ENCODE measurements around the gene TRAPPC14.
"Not testable (repeated sequence)": the region's sequence is repeated elsewhere in the genome, so short reads cannot be mapped to it uniquely, and the experiment has no call there.

Gene TRAPPC14

DNA sequence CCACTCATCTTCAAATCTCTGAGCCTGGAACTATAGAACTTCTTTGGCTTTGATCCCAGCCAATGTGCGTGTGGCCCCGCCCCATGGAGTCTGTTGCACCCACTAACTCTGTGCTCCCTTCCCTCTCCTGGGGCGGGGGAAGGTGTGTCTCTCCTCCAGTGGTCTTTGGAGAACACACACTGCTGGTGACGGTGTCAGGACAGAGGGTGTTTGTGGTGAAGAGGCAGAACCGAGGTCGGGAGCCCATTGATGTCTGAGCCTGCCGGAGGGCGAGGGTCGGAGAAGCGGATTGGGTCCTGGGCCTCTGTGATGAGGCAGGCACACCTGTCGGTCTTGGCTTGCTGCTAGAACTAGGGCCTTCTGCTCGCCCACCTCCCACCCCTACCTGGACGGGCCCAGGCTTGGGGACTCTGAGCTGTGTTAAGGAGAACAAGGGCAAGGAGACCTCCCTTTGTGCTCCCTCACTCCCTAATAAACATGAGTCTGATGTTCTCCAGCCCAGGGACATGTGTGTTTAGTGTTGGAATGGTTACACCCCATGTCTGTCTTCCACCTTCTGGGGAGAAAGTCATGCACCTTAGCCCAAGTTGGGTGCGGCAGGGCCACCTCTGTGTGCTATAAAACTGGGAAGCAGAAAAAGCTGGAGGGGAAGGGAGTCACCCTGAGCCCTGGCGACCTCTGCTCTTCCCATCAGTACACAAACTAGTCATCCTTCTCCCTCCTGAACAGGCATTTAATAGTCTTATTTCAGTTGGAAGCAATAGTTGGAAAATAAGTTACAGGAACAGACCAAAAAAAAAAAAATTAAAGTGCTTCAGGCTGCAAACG, 4.6 kb downstream of the TRAPPC14 start:
- DNase-seq (ENCODE audit: low spot score) = no peak

DNA sequence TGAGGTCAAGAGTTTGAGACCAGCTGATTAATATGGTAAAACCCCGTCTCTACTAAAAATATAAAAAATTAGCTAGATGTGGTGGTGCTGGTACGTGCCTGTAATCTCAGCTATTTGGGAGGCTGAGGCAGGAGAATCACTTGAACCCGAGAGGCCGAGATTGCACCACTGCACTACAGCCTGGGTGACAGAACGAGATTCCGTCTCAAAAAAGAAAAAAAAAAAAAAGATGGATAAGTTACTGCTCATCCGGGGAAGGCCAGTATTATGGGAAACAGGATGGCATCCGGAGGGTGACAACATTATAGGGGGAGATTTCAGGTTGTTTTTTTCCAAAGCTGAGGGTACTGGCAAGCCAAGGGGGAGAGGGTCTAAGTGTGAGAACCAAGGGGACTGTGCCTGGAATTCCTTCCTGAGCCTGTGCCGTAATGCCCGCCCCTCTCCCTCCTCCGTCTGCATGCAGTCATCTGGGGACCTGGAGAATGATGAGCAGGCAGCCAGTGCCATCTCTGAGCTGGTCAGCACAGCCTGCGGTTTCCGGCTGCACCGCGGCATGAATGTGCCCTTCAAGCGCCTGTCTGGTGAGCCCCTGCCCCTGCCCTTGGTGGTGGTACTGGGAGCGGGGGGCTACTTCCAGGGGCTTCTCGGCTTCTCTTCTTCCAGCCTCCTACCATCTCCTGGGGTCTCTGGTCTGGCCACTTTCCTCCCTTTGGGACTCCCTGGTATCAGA, 5.4 kb downstream of the TRAPPC14 start:
- DNase-seq (ENCODE audit: low spot score) = no peak

DNA sequence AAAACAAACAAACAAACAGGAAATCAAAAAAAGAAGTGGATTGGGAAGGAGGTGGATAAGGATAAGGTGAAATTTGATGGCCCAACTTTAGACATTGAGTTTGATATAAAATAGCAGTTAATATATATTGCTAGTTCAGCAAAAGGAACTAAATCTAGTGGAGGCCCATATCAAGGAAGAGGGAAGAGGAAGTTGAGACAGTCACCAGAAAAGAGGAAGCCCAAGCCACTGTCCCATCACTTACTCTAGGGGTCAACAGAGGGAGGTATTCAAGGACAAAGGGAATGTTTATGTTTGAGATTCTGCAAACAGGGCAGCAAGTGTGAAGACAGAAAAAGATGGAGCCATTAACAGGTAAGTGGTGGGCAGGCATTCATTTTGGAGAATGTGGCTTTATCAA, 6.1 kb downstream of the TRAPPC14 start:
- no peak for DNase-seq (ENCODE audit: low spot score)

DNA sequence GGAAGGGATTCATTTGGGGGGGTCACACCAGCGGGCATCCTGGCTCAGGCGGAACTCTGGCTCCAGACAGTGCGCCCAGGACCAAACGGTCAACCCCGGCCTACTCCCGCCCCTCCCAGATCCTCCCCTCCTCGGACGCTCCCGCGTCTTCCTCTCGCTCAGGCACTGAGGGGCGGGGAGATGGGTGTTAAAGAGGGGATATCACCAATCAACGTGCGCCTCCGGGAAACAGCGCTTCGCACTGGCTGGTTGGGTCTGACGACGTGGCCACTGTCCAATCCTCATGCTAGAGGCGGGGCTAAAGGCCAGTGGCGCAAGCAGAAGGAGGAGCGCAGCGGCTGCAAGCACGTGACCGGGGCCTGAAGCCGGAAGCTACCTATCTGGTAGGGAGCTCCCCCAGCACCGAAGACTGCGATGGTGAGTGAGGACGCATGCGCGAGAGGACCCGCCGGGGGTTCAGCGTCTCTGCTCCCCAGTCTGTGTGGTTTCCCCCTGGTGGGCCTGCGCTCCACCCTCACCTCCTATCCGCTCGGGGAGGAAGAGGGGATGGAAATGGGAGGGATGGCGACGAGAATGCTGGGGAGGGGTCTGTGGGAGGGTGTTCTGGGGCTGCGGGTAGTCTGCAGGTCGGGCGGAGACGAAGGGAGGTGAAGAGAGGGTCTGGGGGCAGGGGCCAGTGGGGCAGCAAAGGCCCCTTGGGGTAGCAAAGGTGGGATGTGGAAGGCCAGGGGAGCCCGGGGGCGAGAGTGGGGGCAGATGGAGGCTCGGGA, 9.8 kb downstream of the TRAPPC14 start, which contains the start of gene LAMTOR4:
TSS of gene LAMTOR4 (plus strand) at position 360 of the 770 bp plus-strand sequence. CDS start at position 415, 55 bp downstream.
- DNase-seq (ENCODE audit: low spot score) = peak; percentile 100

DNA sequence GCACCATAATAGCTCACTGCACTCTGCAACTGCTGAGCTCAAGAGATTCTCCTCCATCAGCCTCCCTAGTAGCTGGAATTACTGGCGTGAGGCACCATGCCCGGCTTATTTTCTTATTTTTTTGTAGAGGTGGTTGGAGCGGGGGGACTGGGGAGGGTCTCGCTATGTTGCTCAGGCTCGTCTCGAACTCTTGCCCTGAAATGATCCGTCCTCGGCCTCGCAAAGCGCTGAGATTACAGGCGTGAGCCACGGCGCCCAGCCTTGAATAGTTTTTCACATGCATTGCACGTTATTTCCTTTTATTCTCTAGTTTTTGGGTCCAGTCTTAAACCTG, 10.3 kb downstream of the TRAPPC14 start:
- no peak for DNase-seq (ENCODE audit: low spot score)

DNA sequence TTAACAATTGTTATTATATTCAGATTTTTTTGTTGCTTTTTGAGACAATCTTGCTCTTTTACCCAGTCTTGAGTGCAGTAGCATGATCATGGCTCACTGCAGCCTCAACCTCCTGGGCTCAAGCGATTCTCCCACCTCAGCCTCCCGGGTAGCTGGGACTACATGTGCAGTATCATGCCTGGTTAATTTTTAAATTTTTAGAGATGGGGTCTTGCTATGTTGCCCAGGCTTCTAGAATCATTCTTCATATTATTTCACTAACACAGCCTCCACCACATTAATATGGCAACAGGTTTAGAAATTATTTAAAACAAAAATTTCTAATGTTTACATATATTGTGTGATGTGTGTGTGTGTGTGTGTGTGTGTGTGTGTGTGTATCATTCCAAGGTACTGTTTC, 11.2 kb downstream of the TRAPPC14 start:
- no peak for DNase-seq (ENCODE audit: low spot score)

DNA sequence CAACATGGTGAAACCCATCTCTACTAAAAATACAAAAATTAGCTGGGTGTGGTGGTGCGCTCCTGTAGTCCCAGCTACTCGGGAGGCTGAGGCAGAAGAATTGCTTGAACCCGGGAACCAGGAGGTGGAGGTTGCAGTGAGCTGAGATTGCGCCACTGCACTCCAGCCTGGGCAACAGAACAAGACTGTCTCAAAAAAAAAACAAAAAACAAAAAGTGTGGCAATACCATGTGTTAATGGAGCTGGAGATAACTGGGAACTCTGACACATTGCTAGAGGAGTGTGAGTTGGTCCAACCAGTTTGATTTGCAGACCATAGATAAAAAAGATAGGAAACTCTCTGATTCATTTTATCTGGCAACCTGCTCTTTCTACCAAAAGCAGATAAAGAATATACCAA, 12.2 kb downstream of the TRAPPC14 start:
- DNase-seq (ENCODE audit: low spot score) = not testable (repeated sequence)

DNA sequence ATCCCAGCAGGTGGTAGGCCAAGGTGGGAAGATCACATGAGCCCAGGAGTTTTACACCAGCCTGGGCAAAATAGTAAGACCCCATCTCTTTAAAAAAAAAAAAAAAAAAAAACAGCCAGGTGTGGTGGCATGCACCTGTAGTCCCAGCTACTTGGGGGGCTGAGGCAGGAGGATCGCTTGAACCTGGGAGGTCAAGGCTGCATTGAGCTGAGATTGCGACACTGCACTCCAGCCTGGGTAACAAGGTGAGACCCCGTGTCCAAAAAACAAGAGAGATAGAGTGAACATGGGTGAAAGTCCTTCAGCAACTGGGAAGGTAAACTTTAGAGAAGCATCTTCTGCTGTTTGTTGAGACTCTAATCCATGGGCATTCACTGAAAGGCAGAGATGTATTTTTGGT, 16.1 kb downstream of the TRAPPC14 start:
- no peak for DNase-seq (ENCODE audit: low spot score)

DNA sequence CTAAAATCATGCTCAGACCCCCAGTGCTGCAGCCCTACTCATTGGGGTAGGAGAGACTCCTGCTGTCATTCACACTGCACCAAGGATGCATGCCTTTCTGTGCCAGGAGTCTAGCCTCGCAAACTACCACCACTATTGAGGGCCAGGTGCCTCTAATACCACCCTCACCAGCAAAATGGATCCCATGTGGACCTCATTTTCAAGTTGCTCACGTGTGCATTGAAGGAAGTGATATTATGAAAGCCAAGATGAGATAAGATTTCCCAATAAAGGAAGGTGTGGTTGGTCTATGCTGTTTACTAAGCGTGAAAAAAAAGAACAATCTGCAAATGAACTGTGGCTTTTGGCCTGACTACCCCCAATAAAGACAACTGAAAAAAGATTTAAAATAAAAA, 17.0 kb downstream of the TRAPPC14 start:
- DNase-seq (ENCODE audit: low spot score) = no peak

DNA sequence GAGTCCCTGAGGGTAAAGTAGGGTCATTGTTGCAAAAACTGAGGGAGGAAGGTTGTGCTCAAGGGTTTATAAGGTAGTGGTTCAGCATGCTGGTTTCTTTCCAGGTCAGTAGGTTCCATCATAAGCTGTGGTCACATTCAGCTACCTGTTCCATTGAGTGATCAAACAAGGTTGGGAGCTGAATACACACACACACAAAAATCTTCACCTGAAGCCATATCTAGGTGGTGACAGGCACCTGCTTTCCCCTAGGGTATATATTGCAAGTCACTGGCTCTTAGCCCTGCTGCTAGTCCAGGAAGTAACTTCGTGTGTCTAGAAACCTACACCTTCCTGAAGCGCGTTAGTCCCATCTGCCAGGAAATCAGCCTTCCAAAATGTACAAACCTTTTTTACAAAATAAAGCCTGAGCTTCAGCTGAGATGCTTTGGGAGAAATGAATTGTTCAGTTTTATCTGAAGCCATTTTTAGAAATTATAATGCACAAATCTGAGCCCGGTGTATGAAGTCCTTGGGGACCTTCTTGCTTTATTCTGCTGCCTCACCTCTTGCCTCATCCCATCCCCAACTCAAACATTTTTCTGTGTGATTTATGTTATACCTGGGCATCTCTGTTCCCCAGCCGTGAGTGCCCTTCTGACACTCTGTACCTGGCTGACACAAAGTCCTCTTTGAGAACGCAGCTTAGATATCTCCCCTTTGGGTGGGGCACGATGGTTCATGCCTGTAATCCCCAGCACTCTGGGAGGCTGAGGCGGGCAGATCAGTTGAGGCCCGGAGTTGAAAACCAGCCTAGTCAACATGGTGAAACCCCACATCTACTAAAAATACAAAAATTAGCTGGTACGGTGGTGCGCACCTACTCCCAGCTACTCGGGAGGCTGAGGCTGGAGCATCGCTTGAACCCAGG, 20.4 kb downstream of the TRAPPC14 start:
- no peak for DNase-seq (ENCODE audit: low spot score)

DNA sequence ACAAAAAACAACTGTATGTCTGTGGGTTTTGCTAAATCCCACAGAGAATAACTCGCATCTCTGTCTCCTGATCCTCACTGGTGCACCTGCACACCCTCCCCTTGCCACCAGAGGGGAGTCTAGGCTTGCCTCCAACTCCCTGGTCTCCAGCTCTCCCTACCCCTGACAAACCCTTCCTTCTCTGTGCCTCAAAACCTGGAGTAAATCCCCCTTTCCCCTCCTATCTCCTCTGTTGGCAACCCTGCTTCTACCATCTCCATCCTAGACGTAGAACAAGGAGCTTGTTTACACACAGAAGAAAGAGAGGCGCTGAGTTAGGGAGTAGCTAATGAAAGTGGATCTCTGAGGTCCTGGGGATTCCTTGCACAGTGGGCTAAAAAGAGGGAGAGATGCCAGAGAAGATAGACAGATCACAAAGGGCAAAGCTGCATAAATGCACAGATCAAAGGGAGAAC, 25.8 kb downstream of the TRAPPC14 start:
- DNase-seq (ENCODE audit: low spot score) = peak; percentile 88

DNA sequence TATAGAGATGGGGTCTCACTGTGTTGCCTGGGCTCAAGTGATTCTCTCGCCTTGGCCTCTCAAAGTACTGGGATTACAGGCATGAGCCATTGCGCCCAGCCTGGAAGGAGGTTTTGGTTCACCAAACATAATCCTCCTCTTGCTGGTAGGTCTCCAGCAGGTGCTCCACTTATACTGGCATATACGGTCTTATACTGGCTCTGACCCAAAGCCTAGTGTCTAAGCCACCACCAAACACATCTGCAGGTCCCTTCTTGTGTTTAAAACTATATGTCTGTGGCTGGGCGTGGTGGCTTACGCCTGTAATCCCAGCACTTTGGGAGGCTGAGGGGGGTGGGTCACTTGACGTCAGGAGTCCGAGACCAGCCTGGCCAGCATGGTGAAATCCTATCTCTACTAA, 26.4 kb downstream of the TRAPPC14 start:
- DNase-seq (ENCODE audit: low spot score) = no peak

DNA sequence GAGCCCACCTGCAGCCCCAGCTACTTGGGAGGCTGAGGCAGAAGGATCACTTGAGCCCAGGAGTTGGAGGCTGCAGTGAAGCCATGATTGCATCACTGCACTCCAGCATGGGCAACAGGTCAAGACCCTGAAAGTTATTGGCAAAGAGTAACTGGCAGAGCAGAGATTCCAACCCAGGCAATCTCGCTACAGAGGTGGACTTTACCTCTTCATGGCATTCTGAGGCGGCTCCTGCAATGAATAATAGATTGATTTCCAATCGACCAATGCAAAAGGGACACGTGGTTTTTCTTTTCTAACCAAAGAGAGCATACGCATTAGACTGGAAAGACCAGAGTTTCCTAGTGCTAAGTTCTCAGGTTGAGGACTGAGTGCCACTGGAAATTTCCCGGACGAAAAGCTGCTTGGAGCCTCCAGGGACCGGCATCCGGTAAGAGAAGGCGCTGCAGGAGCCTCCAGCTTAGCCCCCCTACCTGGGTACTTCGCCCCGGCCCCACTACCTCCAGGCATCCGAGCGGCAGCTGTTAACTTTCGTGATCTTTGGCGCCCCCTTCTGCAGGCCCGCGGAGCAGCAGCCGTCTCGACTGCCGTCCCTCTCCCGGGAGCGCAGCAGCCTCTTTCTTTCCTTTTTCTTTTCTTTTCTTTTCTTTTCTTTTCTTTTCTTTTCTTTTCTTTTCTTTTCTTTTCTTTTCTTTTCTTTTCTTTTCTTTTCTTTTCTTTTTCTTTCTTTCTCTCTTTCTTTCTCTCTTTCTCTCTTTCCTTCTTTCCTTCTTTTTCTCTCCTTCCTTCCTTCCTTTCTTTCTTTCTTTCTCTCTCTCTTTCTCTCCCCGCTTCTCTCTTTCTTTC, 27.7 kb downstream of the TRAPPC14 start:
- DNase-seq (ENCODE audit: low spot score) = peak; percentile 75

DNA sequence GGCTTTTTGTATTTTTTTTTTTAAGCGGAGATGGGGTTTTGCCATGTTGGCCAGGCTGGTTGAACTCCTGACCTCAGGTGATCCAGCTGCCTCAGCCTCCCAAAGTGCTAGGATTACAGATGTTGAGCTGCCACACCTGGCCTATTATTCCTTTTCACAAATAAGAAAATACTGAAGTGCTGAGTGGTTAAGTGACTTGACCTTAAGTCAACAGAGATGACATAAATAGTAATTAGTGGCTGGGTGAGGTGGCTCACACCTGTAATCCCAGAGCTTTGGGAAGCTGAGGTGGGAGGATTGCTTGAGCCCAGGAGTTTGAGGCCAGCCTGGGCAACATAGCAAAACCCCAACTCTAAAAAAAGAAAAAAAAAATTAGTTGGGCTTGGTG, 28.3 kb downstream of the TRAPPC14 start:
- not testable (repeated sequence) for DNase-seq (ENCODE audit: low spot score)

DNA sequence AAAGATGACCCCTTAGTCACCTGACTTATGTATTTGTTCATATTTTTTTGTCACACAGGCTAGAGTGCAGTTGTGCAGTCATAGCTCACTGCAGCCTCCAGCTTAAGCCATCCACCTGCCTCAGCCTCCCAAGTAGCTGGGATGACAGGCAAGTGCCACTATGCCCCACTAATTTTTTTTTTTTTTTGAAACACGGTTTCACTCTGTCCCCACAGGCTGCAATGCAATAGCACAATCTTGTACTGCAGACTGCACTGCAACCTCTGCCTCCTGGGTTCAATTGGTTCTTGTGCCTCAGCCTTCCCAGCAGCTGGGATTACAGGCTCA, 29.9 kb downstream of the TRAPPC14 start:
- no peak for DNase-seq (ENCODE audit: low spot score)

DNA sequence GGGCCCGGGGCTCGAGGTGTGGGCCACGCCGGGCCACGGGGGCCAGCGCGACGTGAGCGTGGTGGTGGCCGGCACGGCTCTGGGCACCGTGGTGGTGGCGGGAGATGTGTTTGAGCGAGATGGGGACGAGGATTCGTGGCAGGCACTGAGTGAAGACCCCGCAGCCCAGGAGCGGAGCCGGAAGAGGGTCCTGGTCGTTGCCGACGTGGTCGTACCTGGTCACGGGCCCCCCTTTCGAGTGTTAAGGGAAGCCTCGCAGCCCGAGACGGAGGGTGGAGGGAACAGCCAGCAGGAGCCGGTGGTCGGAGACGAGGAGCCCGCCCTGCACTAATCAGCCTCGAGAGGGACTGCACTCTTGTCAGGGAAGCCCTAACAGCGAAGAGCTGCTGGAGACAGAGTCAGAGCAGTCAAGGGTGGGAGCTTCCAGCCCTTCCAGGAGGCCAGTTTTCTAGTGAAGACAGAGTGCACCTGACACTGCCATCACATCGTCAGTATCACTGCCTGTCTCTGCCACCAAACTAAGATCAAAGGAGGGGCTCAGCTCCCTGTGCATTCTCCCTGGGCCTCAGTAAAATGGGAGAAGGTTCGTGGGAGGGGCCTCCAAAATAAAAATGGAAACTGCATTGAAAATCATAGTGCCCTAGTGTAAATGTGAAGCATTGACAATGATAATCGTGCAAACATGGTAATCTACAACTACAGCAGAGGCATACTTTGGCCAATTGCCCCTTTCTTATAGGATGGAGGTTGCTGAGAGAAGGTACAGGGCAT, 30.5 kb downstream of the TRAPPC14 start:
- DNase-seq (ENCODE audit: low spot score) = no peak

DNA sequence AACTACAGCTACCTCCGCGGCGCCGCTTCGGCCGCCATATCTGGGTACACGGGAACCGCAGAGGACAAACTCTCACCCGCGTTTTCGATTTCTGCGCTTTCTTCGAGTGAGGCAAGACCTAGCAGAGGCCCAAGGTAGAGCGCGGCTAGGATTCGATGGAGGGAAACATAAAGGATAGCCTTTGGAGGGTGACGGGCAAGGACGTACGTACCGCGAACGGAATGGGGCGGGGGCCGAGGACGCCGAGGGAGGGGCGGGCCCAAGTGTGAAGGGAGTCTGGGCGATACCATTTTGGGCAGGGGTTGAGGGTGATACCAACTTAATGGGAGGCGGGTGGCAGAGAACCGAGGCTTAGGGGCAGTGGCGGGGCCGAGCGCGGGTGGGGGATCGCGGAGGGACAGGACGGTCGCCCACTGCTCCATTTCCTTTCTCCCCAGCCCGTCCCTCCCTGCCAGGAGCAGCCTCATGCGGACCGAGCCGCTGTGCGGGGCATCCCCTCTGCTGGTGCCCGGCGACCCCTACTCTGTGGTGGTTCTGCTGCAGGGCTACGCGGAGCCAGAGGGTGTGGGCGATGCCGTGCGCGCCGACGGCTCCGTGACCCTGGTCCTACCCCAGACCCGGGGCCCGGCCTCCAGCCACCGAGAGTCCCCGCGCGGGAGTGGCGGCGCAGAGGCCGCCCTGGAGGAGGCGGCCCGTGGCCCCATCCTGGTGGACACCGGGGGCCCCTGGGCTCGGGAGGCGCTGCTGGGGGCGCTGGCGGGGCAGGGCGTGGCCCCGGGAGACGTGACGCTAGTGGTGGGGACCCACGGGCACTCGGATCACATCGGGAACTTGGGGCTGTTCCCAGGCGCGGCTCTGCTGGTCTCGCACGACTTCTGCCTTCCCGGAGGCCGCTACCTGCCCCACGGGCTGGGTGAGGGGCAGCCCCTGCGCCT, 31.3 kb downstream of the TRAPPC14 start, which contains the start of gene MBLAC1:
TSS of gene MBLAC1 (plus strand) at position 37 of the 935 bp plus-strand sequence. CDS start at position 466, 429 bp downstream.
- DNase-seq (ENCODE audit: low spot score) = peak; percentile 89

DNA sequence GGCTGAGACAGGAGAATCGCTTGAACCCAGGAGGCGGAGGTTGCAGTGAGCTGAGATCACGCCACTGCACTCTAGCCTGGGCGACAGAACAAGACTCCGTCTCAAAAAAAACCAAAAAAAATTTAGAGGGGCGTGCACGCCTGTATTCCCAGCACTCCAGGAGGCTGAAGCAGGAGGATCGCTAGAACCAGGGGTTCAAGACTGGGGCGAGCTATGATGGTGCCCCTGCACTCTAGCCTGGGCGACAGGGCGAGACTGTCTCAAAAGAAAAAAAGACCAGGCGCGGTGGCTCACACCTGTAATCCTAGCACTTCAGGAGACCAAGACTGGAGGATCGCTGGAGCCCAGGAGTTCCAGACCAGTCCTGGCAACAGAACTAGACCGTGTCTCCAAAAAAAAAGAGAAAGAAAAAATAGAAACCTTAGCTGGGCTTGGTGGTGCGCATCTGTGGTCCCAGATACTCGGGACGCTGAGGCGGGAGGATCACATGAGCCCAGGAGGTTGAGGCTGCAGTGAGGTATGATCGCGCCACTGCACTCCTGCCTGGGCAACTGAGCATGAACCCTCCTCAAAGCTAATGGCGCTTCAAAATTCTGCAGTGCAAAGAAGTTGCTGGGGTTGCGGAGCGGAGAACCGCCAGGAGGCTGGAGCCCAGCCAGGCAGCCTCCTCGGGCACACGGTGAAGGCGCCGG, 32.1 kb downstream of the TRAPPC14 start:
- DNase-seq (ENCODE audit: low spot score) = no peak
